HCT116 (cell line): Measurements from ENCODE around the gene GPC1. TPM values are rescaled to one million over a fixed set of nuclear protein-coding genes. Genes with fewer than 3 reads are reported as not detected.

Experiments used
- ATAC-seq: fragments of 200-7000 bp; cut with Tn5 transposase; 2 replicates; pipeline ENCODE4 v1.9.1; 2020; ENCODE audit warnings: mild to moderate bottlenecking, moderate library complexity
- BruUV-seq: library from RNA; stranded (reverse); fragments of 400-500 nt; replicated peaks from 2 replicates; lab custom pipeline; 2021; lab: Mats Ljungman, UMichigan
- CTCF ChIA-PET: fragments of 300-600 bp; sonication (Branson Sonifier 250); formaldehyde crosslinking; loops from one replicate; lab custom pipeline; 2021; ENCODE audit warnings: antibody characterized with exemption; lab: Charles Lee
- POLR2A ChIA-PET: fragments of 300-600, 350-600 bp; sonication (Branson Sonifier 250); formaldehyde crosslinking; loops from one replicate; lab custom pipeline; 2021; ENCODE audit warnings: antibody characterized with exemption; lab: Charles Lee
- RAD21 ChIA-PET, 2 experiments: fragments of 300-600 bp; sonication (Branson Sonifier 250); formaldehyde crosslinking; loops; one replicate each; lab custom pipeline; 2023; ENCODE audit warnings: low total read pairs in 2 of 2; ENCODE audit not compliant: uncharacterized antibody in 2 of 2, unreplicated experiment in 2 of 2, low non-redundant PET in 1 of 2; lab: Charles Lee
- DNase-seq: peaks from one replicate; pipeline ENCODE4 v3.0.0-alpha.2; 2010; ENCODE audit warnings: low read depth, low spot score
- H2AFZ ChIP-seq: fragments of 200-600 bp; shearing (Covaris generic), sonication (generic); 2 replicates; pipeline ENCODE4 v1.6.1; 2017; ENCODE audit warnings: low read depth, mixed run types, mixed read lengths, antibody characterized with exemption, low read length; ENCODE audit not compliant: poor library complexity, severe bottlenecking
- H3K27ac ChIP-seq: 2 replicates; pipeline ENCODE4 v1.5.1; 2012; ENCODE audit warnings: low read depth, low read length
- H3K27me3 ChIP-seq: fragments of 200-600 bp; sonication (generic); 2 replicates; pipeline ENCODE4 v1.6.1; 2016; ENCODE audit warnings: mixed run types, low read length, mixed read lengths; ENCODE audit not compliant: insufficient read depth
- H3K36me3 ChIP-seq, 2 experiments: fragments of 200-500 bp in 1 of 2; fragments of 200-600 bp in 1 of 2; sonication (Bioruptor generic) in 1 of 2; sonication (generic) in 1 of 2; 2 replicates each; pipeline versions ENCODE4 v1.5.1 to v1.6.1; 2014 to 2016; ENCODE audit warnings: low read length in 2 of 2, inconsistent platforms in 1 of 2, mixed read lengths in 1 of 2, mixed run types in 1 of 2; ENCODE audit not compliant: insufficient read depth in 2 of 2, control insufficient read depth in 1 of 2
- H3K4me1 ChIP-seq, 2 experiments: fragments of 200-600 bp in 1 of 2; sonication (generic) in 1 of 2; 2 replicates each; pipeline versions ENCODE4 v1.5.1 to v1.6.1; 2012 to 2017; ENCODE audit warnings: low read length in 2 of 2, inconsistent platforms in 1 of 2, mild to moderate bottlenecking in 1 of 2, mixed read lengths in 1 of 2, mixed run types in 1 of 2, moderate library complexity in 1 of 2; ENCODE audit not compliant: insufficient read depth in 2 of 2, control insufficient read depth in 1 of 2
- H3K4me2 ChIP-seq: fragments of 200-600 bp; sonication (generic); 2 replicates; pipeline ENCODE4 v1.6.1; 2017; ENCODE audit warnings: mixed run types, low read length, mixed read lengths
- H3K4me3 ChIP-seq, 2 experiments: fragments of 200-600 bp in 1 of 2; sonication (generic) in 1 of 2; replicated peaks in 1 of 2; 2 replicates each; pipeline ENCODE4 v1.5.1; 2011 to 2016; ENCODE audit warnings: low read length in 2 of 2, control low read depth in 1 of 2, low read depth in 1 of 2, mild to moderate bottlenecking in 1 of 2, mixed read lengths in 1 of 2, mixed run types in 1 of 2
- H3K79me2 ChIP-seq: fragments of 200-600 bp; sonication (generic); 2 replicates; pipeline ENCODE4 v1.6.1; 2017; ENCODE audit warnings: mild to moderate bottlenecking, mixed run types, low read length, moderate library complexity, mixed read lengths; ENCODE audit not compliant: insufficient read depth
- H3K9ac ChIP-seq: fragments of 200-600 bp; sonication (generic); 2 replicates; pipeline ENCODE4 v1.6.1; 2016; ENCODE audit warnings: low read length, mixed read lengths
- H3K9me2 ChIP-seq: fragments of 200-600 bp; sonication (generic), shearing (Covaris generic); 2 replicates; pipeline ENCODE4 v1.6.1; 2017; ENCODE audit warnings: mixed run types, mild to moderate bottlenecking, moderate library complexity; ENCODE audit not compliant: insufficient read depth
- H3K9me3 ChIP-seq, 2 experiments: fragments of 200-500 bp in 1 of 2; fragments of 200-600 bp in 1 of 2; sonication (Bioruptor generic) in 1 of 2; sonication (generic) in 1 of 2; 2 replicates each; pipeline ENCODE4 v1.6.1; 2014 to 2017; ENCODE audit warnings: low read length in 2 of 2, mixed read lengths in 2 of 2, inconsistent platforms in 1 of 2, low read depth in 1 of 2, mild to moderate bottlenecking in 1 of 2, mixed run types in 1 of 2, moderate library complexity in 1 of 2; ENCODE audit not compliant: control insufficient read depth in 1 of 2, insufficient read depth in 1 of 2
- H4K20me1 ChIP-seq: fragments of 200-600 bp; sonication (generic), shearing (Covaris generic); 2 replicates; pipeline ENCODE4 v1.6.1; 2017; ENCODE audit warnings: mixed run types, mild to moderate bottlenecking, moderate library complexity; ENCODE audit not compliant: insufficient read depth
- ELF1 ChIP-seq: IDR thresholded peaks from 2 replicates; pipeline ENCODE4 v1.6.1; 2012; ENCODE audit warnings: low read depth, borderline replicate concordance
- SP1 ChIP-seq: IDR thresholded peaks from 2 replicates; pipeline ENCODE4 v1.6.1; 2012; ENCODE audit warnings: low read depth
- ZFX ChIP-seq: fragments of 450-650 bp; IDR thresholded peaks from 2 replicates; pipeline ENCODE4 v1.6.1; 2017
- intact Hi-C: fragments of 100-400 bp; cut with micrococcal nuclease; formaldehyde crosslinking; loops from 2 replicates; pipeline ENCODE4 v1.10.0; 2022
- total RNA-seq: library from RNA; stranded (reverse); gene quantifications from one replicate; pipeline ENCODE4 v1.2.1, GENCODE V29; 2021; ENCODE audit not compliant: unreplicated experiment
- TF ChIP-seq, protein P1 (sequence below), 3 experiments: fragments of 200-600 bp in 1 of 3; sonication (generic) in 1 of 3; IDR thresholded peaks in 2 of 3; conservative IDR thresholded peaks in 1 of 3; 2 replicates each; pipeline ENCODE4 v1.5.1; 2012 to 2017; ENCODE audit warnings: low read depth in 2 of 3, low read length in 2 of 3, antibody characterized with exemption in 1 of 3, borderline replicate concordance in 1 of 3, control low read depth in 1 of 3, mild to moderate bottlenecking in 1 of 3, mixed read lengths in 1 of 3, mixed run types in 1 of 3, moderate library complexity in 1 of 3; ENCODE audit not compliant: insufficient read depth in 1 of 3
- TF ChIP-seq, protein P2 (sequence below): IDR thresholded peaks from 2 replicates; pipeline ENCODE4 v1.6.1; 2011; ENCODE audit warnings: mild to moderate bottlenecking, low read length, moderate library complexity; ENCODE audit not compliant: insufficient replicate concordance; ENCODE audit errors: extremely low read depth

GPC1 gene
- total RNA-seq, 1 experiment from 2014 or later, result 79.1 TPM

- Histone ChIP-seq H2AFZ (no peak overlapping the region), H3K27ac (no peak overlapping the region), H3K36me3 (no peaks in the 10 kb centered on the region; a peak in 1 of 4 replicates), H4K20me1 (peaks cover 4% of the 10 kb centered on the region; the same call in 1 of the 2 replicates), H3K4me3 (no peak overlapping the region), H3K4me1 (peaks cover 12 to 32% of the 10 kb centered on the region in 2 experiments), H3K4me2 (no peak overlapping the region), H3K9ac (no peak overlapping the region), H3K79me2 (peaks cover 91% of the 10 kb centered on the region), H3K27me3 (no peaks in the 10 kb centered on the region), H3K9me2 (no peaks in the 10 kb centered on the region), H3K9me3 (no peaks in the 10 kb centered on the region)
- ATAC-seq (no peak), DNase-seq (no peak)
- TF ChIP-seq ELF1, result no peak
- no peak for TF ChIP-seq SP1
- TF ChIP-seq ZFX, result no peak
- TF ChIP-seq, protein P1, sequence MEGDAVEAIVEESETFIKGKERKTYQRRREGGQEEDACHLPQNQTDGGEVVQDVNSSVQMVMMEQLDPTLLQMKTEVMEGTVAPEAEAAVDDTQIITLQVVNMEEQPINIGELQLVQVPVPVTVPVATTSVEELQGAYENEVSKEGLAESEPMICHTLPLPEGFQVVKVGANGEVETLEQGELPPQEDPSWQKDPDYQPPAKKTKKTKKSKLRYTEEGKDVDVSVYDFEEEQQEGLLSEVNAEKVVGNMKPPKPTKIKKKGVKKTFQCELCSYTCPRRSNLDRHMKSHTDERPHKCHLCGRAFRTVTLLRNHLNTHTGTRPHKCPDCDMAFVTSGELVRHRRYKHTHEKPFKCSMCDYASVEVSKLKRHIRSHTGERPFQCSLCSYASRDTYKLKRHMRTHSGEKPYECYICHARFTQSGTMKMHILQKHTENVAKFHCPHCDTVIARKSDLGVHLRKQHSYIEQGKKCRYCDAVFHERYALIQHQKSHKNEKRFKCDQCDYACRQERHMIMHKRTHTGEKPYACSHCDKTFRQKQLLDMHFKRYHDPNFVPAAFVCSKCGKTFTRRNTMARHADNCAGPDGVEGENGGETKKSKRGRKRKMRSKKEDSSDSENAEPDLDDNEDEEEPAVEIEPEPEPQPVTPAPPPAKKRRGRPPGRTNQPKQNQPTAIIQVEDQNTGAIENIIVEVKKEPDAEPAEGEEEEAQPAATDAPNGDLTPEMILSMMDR (IDR thresholded peaks at IDR 0.05 in 2 of 3, conservative IDR thresholded peaks at IDR 0.05 in 1 of 3; ENCODE audit: borderline replicate concordance in 1 of 3, insufficient read depth in 1 of 3, low read depth in 2 of 3, low read length in 2 of 3), result no peak
- TF ChIP-seq, protein P2, sequence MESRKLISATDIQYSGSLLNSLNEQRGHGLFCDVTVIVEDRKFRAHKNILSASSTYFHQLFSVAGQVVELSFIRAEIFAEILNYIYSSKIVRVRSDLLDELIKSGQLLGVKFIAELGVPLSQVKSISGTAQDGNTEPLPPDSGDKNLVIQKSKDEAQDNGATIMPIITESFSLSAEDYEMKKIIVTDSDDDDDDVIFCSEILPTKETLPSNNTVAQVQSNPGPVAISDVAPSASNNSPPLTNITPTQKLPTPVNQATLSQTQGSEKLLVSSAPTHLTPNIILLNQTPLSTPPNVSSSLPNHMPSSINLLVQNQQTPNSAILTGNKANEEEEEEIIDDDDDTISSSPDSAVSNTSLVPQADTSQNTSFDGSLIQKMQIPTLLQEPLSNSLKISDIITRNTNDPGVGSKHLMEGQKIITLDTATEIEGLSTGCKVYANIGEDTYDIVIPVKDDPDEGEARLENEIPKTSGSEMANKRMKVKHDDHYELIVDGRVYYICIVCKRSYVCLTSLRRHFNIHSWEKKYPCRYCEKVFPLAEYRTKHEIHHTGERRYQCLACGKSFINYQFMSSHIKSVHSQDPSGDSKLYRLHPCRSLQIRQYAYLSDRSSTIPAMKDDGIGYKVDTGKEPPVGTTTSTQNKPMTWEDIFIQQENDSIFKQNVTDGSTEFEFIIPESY, result no peak
- CTCF ChIA-PET, result no interaction called here
- RAD21 ChIA-PET, result interaction anchor here in 1 of 2 experiments (0.6 to 1.0 kb wide), 2 partner anchors 133 to 208 kb away, joined by 3 read pairs; no protein-coding TSS in a partner anchor
- POLR2A ChIA-PET, result no interaction called here
- BruUV-seq, result no TSS peak
- intact Hi-C loops, result no loop called here
Observed at GRCh38 chr2:240440251-240440650, 4.8 kb downstream of the GPC1 start.
